HG02759 (cell line): ENCODE results near the gene SPATA31A7.
"Not testable (repeated sequence)": the region's sequence is repeated elsewhere in the genome, so short reads cannot be mapped to it uniquely, and the experiment has no call there.

ENCODE experiments used
- ATAC-seq: cut with Tn5 transposase; IDR thresholded peaks from one replicate; pipeline ENCODE4 v1.9.1; 2021; ENCODE audit warnings: mild to moderate bottlenecking, moderate library complexity; ENCODE audit not compliant: unreplicated experiment

Gene SPATA31A7

DNA sequence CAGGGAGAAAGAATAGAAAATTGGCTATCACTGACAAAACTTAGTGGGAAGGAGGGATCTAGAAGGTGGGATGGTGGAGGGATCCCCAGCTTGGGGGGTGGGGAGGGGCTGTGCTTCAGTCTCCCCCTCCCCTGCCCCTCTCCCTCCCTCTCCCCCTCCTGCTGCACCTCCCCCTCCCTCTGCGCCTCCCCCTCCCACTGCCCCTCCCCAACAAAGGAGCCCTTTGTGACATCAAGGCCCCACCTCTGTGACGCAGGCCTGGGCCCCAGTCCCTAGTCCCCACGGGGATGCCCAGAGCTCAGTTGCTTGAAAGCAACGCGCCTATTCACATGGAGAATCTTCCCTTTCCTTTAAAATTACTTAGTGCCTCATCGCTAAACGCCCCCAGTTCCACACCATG is at the start of gene SPATA31A7:
SPATA31A7 (plus strand) TSS at position 301 of the 400 bp plus-strand sequence; CDS start at position 330, 29 bp downstream.
- not testable (repeated sequence) for ATAC-seq

DNA sequence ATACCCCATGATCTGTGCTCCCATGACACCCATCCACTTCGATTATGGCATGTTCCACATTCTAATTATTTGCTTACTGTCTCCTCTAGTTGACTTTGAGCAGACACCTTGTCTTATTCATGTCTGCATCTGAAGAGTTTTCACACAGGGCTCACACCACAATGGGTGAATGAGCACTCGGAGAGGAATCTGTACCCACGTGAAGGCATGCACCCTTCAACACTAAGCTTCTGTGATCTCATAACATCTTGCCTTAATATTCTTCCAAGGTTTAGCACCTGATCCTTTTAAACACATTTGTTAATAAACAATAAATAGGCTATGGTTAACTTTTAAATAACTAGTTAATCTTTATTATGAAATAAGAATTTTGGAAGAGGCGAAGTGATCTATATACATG is 36.6 kb downstream of the SPATA31A7 start:
- not testable (repeated sequence) for ATAC-seq
